Activated T-helper 2 cell treated with anti-CD3 and anti-CD28 coated beads, Interferon-gamma antibody, Interleukin-2, Interleukin-4, amounts not matched to agents 10 μg/mL and 5 μg/mL and 100 μg/mL, durations not matched to agents 14 hours and 24 hours and 36 hours (primary cell): ENCODE measurements around the gene NR1H2. TPM values are rescaled to one million over a fixed set of nuclear protein-coding genes. Genes with fewer than 3 reads are reported as not detected.

Experiments
- DNase-seq: peaks from one replicate; pipeline ENCODE4 v3.0.0; 2021; ENCODE audit warnings: low spot score
- H3K27ac Mint-ChIP-seq: one replicate; pipeline ENCODE4 v1.8.0; 2021; ENCODE audit warnings: mixed read lengths
- H3K27me3 Mint-ChIP-seq: one replicate; pipeline ENCODE4 v1.8.0; 2021; ENCODE audit warnings: low read depth, mixed read lengths
- H3K36me3 Mint-ChIP-seq: one replicate; pipeline ENCODE4 v1.8.0; 2021; ENCODE audit warnings: low read depth, mixed read lengths
- H3K4me1 Mint-ChIP-seq: one replicate; pipeline ENCODE4 v1.8.0; 2021; ENCODE audit warnings: low read depth, mixed read lengths
- H3K4me3 Mint-ChIP-seq: one replicate; pipeline ENCODE4 v1.8.0; 2021; ENCODE audit warnings: low read depth, mild to moderate bottlenecking, moderate library complexity, mixed read lengths
- H3K9me3 Mint-ChIP-seq: one replicate; pipeline ENCODE4 v1.8.0; 2021; ENCODE audit warnings: mixed read lengths
- intact Hi-C: fragments of 100-400 bp; cut with micrococcal nuclease; formaldehyde crosslinking; loops from one replicate; pipeline ENCODE4 v1.15.1; 2023
- total RNA-seq: library from RNA; stranded (reverse); gene quantifications from 2 replicates; pipeline ENCODE4 v1.2.3, GENCODE V29; 2022

Gene NR1H2
- total RNA-seq, 1 donor from 2014 or later = 79.9 TPM

- DNase-seq = no peak
- Mint-ChIP-seq H3K4me1 (no peaks in the 10 kb centered on the region), H3K27me3 (no peaks in the 10 kb centered on the region), H3K4me3 (no peak overlapping the region), H3K9me3 (no peaks in the 10 kb centered on the region), H3K36me3 (peaks cover 52% of the 10 kb centered on the region), H3K27ac (no peak overlapping the region)
- intact Hi-C loops = no loop called here
Measured at GRCh38 chr19:50406156-50406820, 30.0 kb downstream of the NR1H2 start.

- Mint-ChIP-seq H3K27ac (no peak overlapping the region), H3K36me3 (peaks cover 49% of the 10 kb centered on the region), H3K4me3 (no peak overlapping the region), H3K9me3 (no peaks in the 10 kb centered on the region), H3K27me3 (no peaks in the 10 kb centered on the region), H3K4me1 (no peaks in the 10 kb centered on the region)
- intact Hi-C loops = no loop called here
- no peak for DNase-seq
Measured at GRCh38 chr19:50406829-50407228, 30.6 kb downstream of the NR1H2 start.

GRCh38 chr19:50409347-50409746, 33.1 kb downstream of the NR1H2 start:
- Mint-ChIP-seq H3K4me1 (no peaks in the 10 kb centered on the region), H3K27me3 (no peaks in the 10 kb centered on the region), H3K9me3 (no peaks in the 10 kb centered on the region), H3K4me3 (no peak overlapping the region), H3K36me3 (peaks cover 44% of the 10 kb centered on the region), H3K27ac (no peak overlapping the region)
- DNase-seq = no peak
- intact Hi-C loops = no loop called here

GRCh38 chr19:50410109-50410508, 33.9 kb downstream of the NR1H2 start:
- H3K4me1 Mint-ChIP-seq = no peaks in the 10 kb centered on the region
- H3K36me3 Mint-ChIP-seq = peaks cover 46% of the 10 kb centered on the region

GRCh38 chr19:50412419-50412818, 36.2 kb downstream of the NR1H2 start:
- Mint-ChIP-seq H3K36me3 (peaks cover 29% of the 10 kb centered on the region), H3K4me1 (no peaks in the 10 kb centered on the region), H3K4me3 (no peak overlapping the region), H3K27me3 (no peaks in the 10 kb centered on the region), H3K9me3 (no peaks in the 10 kb centered on the region), H3K27ac (no peak overlapping the region)
- DNase-seq = no peak
- intact Hi-C loops = no loop called here

More at GRCh38 chr19:50410109-50410508, 33.9 kb downstream of the NR1H2 start:
- DNase-seq = no peak
- Mint-ChIP-seq H3K27me3 (no peaks in the 10 kb centered on the region), H3K9me3 (no peaks in the 10 kb centered on the region), H3K27ac (no peak overlapping the region), H3K4me3 (no peak overlapping the region)
- intact Hi-C loops = no loop called here

- intact Hi-C loops = no loop called here
- peaks cover 29% of the 10 kb centered on the region for H3K36me3 Mint-ChIP-seq
Measured at GRCh38 chr19:50413096-50413495, 36.8 kb downstream of the NR1H2 start.

GRCh38 chr19:50413531-50413930, 37.3 kb downstream of the NR1H2 start:
- intact Hi-C loops = no loop called here
- H3K4me3 Mint-ChIP-seq = no peak overlapping the region
- H3K36me3 Mint-ChIP-seq = peaks cover 28% of the 10 kb centered on the region
- no peak overlapping the region for H3K27ac Mint-ChIP-seq
- no peak for DNase-seq
- no peaks in the 10 kb centered on the region for H3K4me1 Mint-ChIP-seq
- no peaks in the 10 kb centered on the region for H3K27me3 Mint-ChIP-seq
- H3K9me3 Mint-ChIP-seq = no peaks in the 10 kb centered on the region

More at GRCh38 chr19:50413096-50413495, 36.8 kb downstream of the NR1H2 start:
- Mint-ChIP-seq H3K9me3 (no peaks in the 10 kb centered on the region), H3K4me3 (no peak overlapping the region), H3K27ac (no peak overlapping the region), H3K4me1 (no peaks in the 10 kb centered on the region), H3K27me3 (no peaks in the 10 kb centered on the region)
- no peak for DNase-seq

GRCh38 chr19:50414864-50415660, 38.8 kb downstream of the NR1H2 start:
- Mint-ChIP-seq H3K4me1 (peaks cover 7% of the 10 kb centered on the region), H3K27ac (peak overlapping the region; percentile 62), H3K27me3 (peaks cover 7% of the 10 kb centered on the region), H3K4me3 (no peak overlapping the region), H3K9me3 (no peaks in the 10 kb centered on the region), H3K36me3 (peaks cover 28% of the 10 kb centered on the region)
- intact Hi-C loops = loop anchor here (1.0 kb wide), 1 partner anchor 58 kb away; no protein-coding TSS in a partner anchor
- DNase-seq = peak; percentile 60

GRCh38 chr19:50415661-50416033, 39.4 kb downstream of the NR1H2 start:
- Mint-ChIP-seq H3K27me3 (peaks cover 10% of the 10 kb centered on the region), H3K36me3 (peaks cover 22% of the 10 kb centered on the region), H3K4me1 (peaks cover 10% of the 10 kb centered on the region), H3K4me3 (no peak overlapping the region), H3K9me3 (no peaks in the 10 kb centered on the region), H3K27ac (no peak overlapping the region)
- DNase-seq = no peak
- intact Hi-C loops = no loop called here

GRCh38 chr19:50416034-50416977, 40.0 kb downstream of the NR1H2 start:
- peaks cover 10% of the 10 kb centered on the region for H3K27me3 Mint-ChIP-seq
- H3K36me3 Mint-ChIP-seq = peaks cover 21% of the 10 kb centered on the region
- H3K4me1 Mint-ChIP-seq = peaks cover 10% of the 10 kb centered on the region
- intact Hi-C loops = no loop called here
- DNase-seq = no peak
- H3K4me3 Mint-ChIP-seq = no peak overlapping the region
- H3K9me3 Mint-ChIP-seq = no peaks in the 10 kb centered on the region
- no peak overlapping the region for H3K27ac Mint-ChIP-seq

- H3K9me3 Mint-ChIP-seq = no peaks in the 10 kb centered on the region
- intact Hi-C loops = no loop called here
- H3K4me3 Mint-ChIP-seq = no peak overlapping the region
- peaks cover 10% of the 10 kb centered on the region for H3K4me1 Mint-ChIP-seq
- no peak for DNase-seq
- peaks cover 10% of the 10 kb centered on the region for H3K27me3 Mint-ChIP-seq
- H3K27ac Mint-ChIP-seq = no peak overlapping the region
- H3K36me3 Mint-ChIP-seq = peaks cover 17% of the 10 kb centered on the region
Measured at GRCh38 chr19:50417111-50418081, 41.1 kb downstream of the NR1H2 start.
